ENCODE results near the gene SPOCK2. TPM values are rescaled to one million over a fixed set of nuclear protein-coding genes. Genes with fewer than 3 reads are reported as not detected.
A peak's percentile ranks its signal among the peaks of the same experiment; 100 is the strongest.

SPOCK2 gene
- total and polyA plus RNA-seq, 2 of the 13 experiments (the other 11 are each of a cell fraction or from before 2014, with no cell fraction given) = 8.6 to 30.6 TPM

GRCh38 chr10:72038458-72039001 lies 49.8 kb downstream of the SPOCK2 start (continued):
- TF ChIP-seq REST (IDR thresholded peaks at IDR 0.05; ENCODE audit: borderline replicate concordance in 1 of 2, low read depth in 1 of 2, low read length in 2 of 2) (peak in 1 of 2 experiments; percentile 39; a peak in 1 of 4 replicates), ARNTL (CRISPR knock-in tag; IDR thresholded peaks at IDR 0.05) (peak; percentile 41; the same call in 1 of the 2 replicates), RERE (CRISPR knock-in tag; IDR thresholded peaks at IDR 0.05; ENCODE audit: low read depth) (peak; percentile 80; the same call in 1 of the 2 replicates), TOE1 (CRISPR knock-in tag; IDR thresholded peaks at IDR 0.05) (no peak), ZSCAN31 (CRISPR knock-in tag; IDR thresholded peaks at IDR 0.05; ENCODE audit: low read depth) (no peak), RORA (CRISPR knock-in tag; IDR thresholded peaks at IDR 0.05) (no peak), GATAD1 (CRISPR knock-in tag; IDR thresholded peaks at IDR 0.05) (peak; percentile 51; the same call in 1 of the 2 replicates), ZFP37 (CRISPR knock-in tag; IDR thresholded peaks at IDR 0.05; ENCODE audit: borderline replicate concordance) (no peak), ZNF333 (CRISPR knock-in tag; IDR thresholded peaks at IDR 0.05; ENCODE audit: borderline replicate concordance) (no peak), TEAD3 (CRISPR knock-in tag; optimal IDR thresholded peaks at IDR 0.05; ENCODE audit: borderline replicate concordance) (peak; percentile 98), MZF1 (CRISPR knock-in tag; IDR thresholded peaks at IDR 0.05; ENCODE audit: borderline replicate concordance) (no peak), ISX (CRISPR knock-in tag; conservative IDR thresholded peaks at IDR 0.05) (no peak), GLI4 (CRISPR knock-in tag; IDR thresholded peaks at IDR 0.05; ENCODE audit: borderline replicate concordance) (no peak), SMC3 (IDR thresholded peaks at IDR 0.05; ENCODE audit: low read length) (no peak), RARG (CRISPR knock-in tag; IDR thresholded peaks at IDR 0.05; ENCODE audit: low read depth) (no peak), ZGPAT (CRISPR knock-in tag; IDR thresholded peaks at IDR 0.05) (peak; percentile 74), CCDC6 (CRISPR knock-in tag; IDR thresholded peaks at IDR 0.05) (no peak), FOXK2 (IDR thresholded peaks at IDR 0.05) (peak; percentile 55; the same call in 1 of the 2 replicates), RXRB (CRISPR knock-in tag; IDR thresholded peaks at IDR 0.05; ENCODE audit: borderline replicate concordance) (peak; percentile 89), U2AF1 (optimal IDR thresholded peaks at IDR 0.05; ENCODE audit: low read depth, low read length) (no peak)

Measured in HepG2 (cell line).